Panc1 (cell line): ENCODE results near the gene NXPH1. TPM values are rescaled to one million over a fixed set of nuclear protein-coding genes. Genes with fewer than 3 reads are reported as not detected.

Source experiments
- ATAC-seq: fragments of 200-7000 bp; cut with Tn5 transposase; 2 replicates; pipeline ENCODE4 v1.9.1; 2020; ENCODE audit warnings: mild to moderate bottlenecking, moderate library complexity
- BruUV-seq: library from RNA; stranded (reverse); fragments of 400-500 nt; replicated peaks from 2 replicates; lab custom pipeline; 2021; lab: Mats Ljungman, UMichigan
- CTCF ChIA-PET: fragments of 300-600 bp; sonication (Branson Sonifier 250); formaldehyde crosslinking; loops from one replicate; lab custom pipeline; 2022; ENCODE audit warnings: antibody characterized with exemption; lab: Charles Lee
- POLR2A ChIA-PET: fragments of 300-600 bp; sonication (Branson Sonifier 250); formaldehyde crosslinking; loops from one replicate; lab custom pipeline; 2022; ENCODE audit warnings: antibody characterized with exemption; lab: Charles Lee
- DNase-seq: peaks from one replicate; pipeline ENCODE4 v3.0.0-alpha.2; 2010; ENCODE audit warnings: low read depth, low spot score
- H3K27ac ChIP-seq: 2 replicates; pipeline ENCODE4 v1.5.1; 2011; ENCODE audit warnings: mild to moderate bottlenecking, low read length, inconsistent platforms
- H3K27me3 ChIP-seq: fragments of 200-500 bp; sonication (Bioruptor generic); 2 replicates; pipeline ENCODE4 v1.6.0; 2014; ENCODE audit warnings: low read length, inconsistent platforms; ENCODE audit not compliant: control insufficient read depth, insufficient read depth
- H3K36me3 ChIP-seq: fragments of 200-500 bp; sonication (Bioruptor generic); 2 replicates; pipeline ENCODE4 v1.5.1; 2014; ENCODE audit warnings: inconsistent platforms, mild to moderate bottlenecking, low read length, moderate library complexity; ENCODE audit not compliant: control insufficient read depth, insufficient read depth
- H3K4me1 ChIP-seq: 2 replicates; pipeline ENCODE4 v1.5.1; 2011; ENCODE audit warnings: inconsistent platforms, mild to moderate bottlenecking, low read length, moderate library complexity; ENCODE audit not compliant: control insufficient read depth, insufficient read depth
- H3K4me3 ChIP-seq, 2 experiments: 2 replicates each; pipeline ENCODE4 v1.5.1; 2011 to 2012; ENCODE audit warnings: low read depth in 2 of 2, low read length in 2 of 2, mild to moderate bottlenecking in 2 of 2, inconsistent platforms in 1 of 2, moderate library complexity in 1 of 2
- H3K9me3 ChIP-seq: fragments of 200-500 bp; sonication (Bioruptor generic); 2 replicates; pipeline ENCODE4 v1.5.1; 2014; ENCODE audit warnings: low read depth, mild to moderate bottlenecking, inconsistent platforms, low read length, moderate library complexity; ENCODE audit not compliant: control insufficient read depth, insufficient read depth
- CTCF ChIP-seq: fragments of 450-650 bp; IDR thresholded peaks from 2 replicates; pipeline ENCODE4 v1.5.1; 2017; ENCODE audit warnings: mild to moderate bottlenecking
- POLR2AphosphoS5 ChIP-seq: IDR thresholded peaks from 2 replicates; pipeline ENCODE4 v1.6.1; 2012; ENCODE audit warnings: mild to moderate bottlenecking, low read depth, low read length, moderate library complexity
- REST ChIP-seq, 2 experiments: IDR thresholded peaks; 2 replicates each; pipeline ENCODE4 v1.6.1; 2011 to 2012; ENCODE audit warnings: low read depth in 2 of 2, control low read depth in 1 of 2, low read length in 1 of 2, mild to moderate bottlenecking in 1 of 2, moderate library complexity in 1 of 2; ENCODE audit not compliant: insufficient read depth in 1 of 2
- SIN3A ChIP-seq: IDR thresholded peaks from 2 replicates; pipeline ENCODE4 v1.6.1; 2012; ENCODE audit warnings: low read depth, mild to moderate bottlenecking, low read length, moderate library complexity, borderline replicate concordance; ENCODE audit not compliant: insufficient read depth
- TCF7L2 ChIP-seq: IDR thresholded peaks from 2 replicates; pipeline ENCODE4 v1.6.1; 2011; ENCODE audit warnings: mild to moderate bottlenecking, low read depth, low read length, inconsistent platforms
- in situ Hi-C: cut with HindIII; loops from 2 replicates; pipeline ENCODE4 v1.10.0; 2016; ENCODE audit warnings: low sequenced_read_pairs, low pct_unique_long_range_greater_than_20kb
- intact Hi-C: fragments of 100-400 bp; cut with micrococcal nuclease; formaldehyde crosslinking; loops from one replicate; pipeline ENCODE4 v1.10.0; 2022; ENCODE audit not compliant: unreplicated experiment
- total RNA-seq: library from RNA; stranded (reverse); gene quantifications from one replicate; pipeline ENCODE4 v1.2.1, GENCODE V29; 2021; ENCODE audit not compliant: unreplicated experiment

Gene NXPH1
- total RNA-seq, 1 experiment from 2014 or later, result not detected

GRCh38 chr7:8388257-8388625 lies 45.2 kb upstream of the NXPH1 start:
- BruUV-seq, result no TSS peak
- ChIA-PET CTCF (no interaction called here), POLR2A (no interaction called here)
- intact Hi-C loops (no loop called here), in situ Hi-C loops (no loop called here)
- TF ChIP-seq REST (IDR thresholded peaks at IDR 0.05; ENCODE audit: insufficient read depth in 1 of 2, low read depth in 2 of 2, low read length in 1 of 2) (no peak), TCF7L2 (no peak), CTCF (no peak), SIN3A (no peak), POLR2AphosphoS5 (no peak)
- ATAC-seq (no peak), DNase-seq (no peak)
- H3K9me3 ChIP-seq, result no peaks in the 10 kb centered on the region
- H3K27ac ChIP-seq, result no peak overlapping the region
- H3K36me3 ChIP-seq, result no peaks in the 10 kb centered on the region
- no peaks in the 10 kb centered on the region for H3K4me1 ChIP-seq
- H3K4me3 ChIP-seq, result no peak overlapping the region
- peaks cover 3% of the 10 kb centered on the region; the same call in 1 of the 2 replicates for H3K27me3 ChIP-seq

GRCh38 chr7:8389593-8390261 lies 43.7 kb upstream of the NXPH1 start:
- no peak for ATAC-seq
- no peaks in the 10 kb centered on the region for H3K9me3 ChIP-seq
- ChIA-PET CTCF (no interaction called here), POLR2A (no interaction called here)
- no peak overlapping the region for H3K4me3 ChIP-seq
- H3K27me3 ChIP-seq, result peaks cover 3% of the 10 kb centered on the region; the same call in 1 of the 2 replicates
- in situ Hi-C loops, result no loop called here
- intact Hi-C loops, result no loop called here
- H3K27ac ChIP-seq, result no peak overlapping the region
- DNase-seq, result no peak
- no TSS peak for BruUV-seq
- no peaks in the 10 kb centered on the region for H3K4me1 ChIP-seq
- no peaks in the 10 kb centered on the region for H3K36me3 ChIP-seq
- no peak for TF ChIP-seq TCF7L2

GRCh38 chr7:8390262-8390626 lies 43.2 kb upstream of the NXPH1 start:
- DNase-seq (no peak), ATAC-seq (no peak)
- no TSS peak for BruUV-seq
- Histone ChIP-seq H3K4me1 (no peaks in the 10 kb centered on the region), H3K9me3 (no peaks in the 10 kb centered on the region), H3K27me3 (peaks cover 3% of the 10 kb centered on the region; the same call in 1 of the 2 replicates), H3K4me3 (no peak overlapping the region), H3K27ac (no peak overlapping the region), H3K36me3 (no peaks in the 10 kb centered on the region)
- intact Hi-C loops, result no loop called here
- TF ChIP-seq POLR2AphosphoS5, result no peak
- TF ChIP-seq SIN3A, result no peak
- ChIA-PET POLR2A (no interaction called here), CTCF (no interaction called here)
- in situ Hi-C loops, result no loop called here
